Measurements from ENCODE around the gene NKIRAS2. TPM values are rescaled to one million over a fixed set of nuclear protein-coding genes. Genes with fewer than 3 reads are reported as not detected.

The NKIRAS2 gene
- total and polyA plus RNA-seq, 2 of the 13 experiments (the other 11 are each of a cell fraction or from before 2014, with no cell fraction given), result 27.9 to 42.0 TPM

Other genes with a start within 250 kb of the NKIRAS2 start
- 20.6 and 20.9 TPM in 2 replicates for gene JUP, start 233.4 kb upstream of the NKIRAS2 start, total RNA-seq (2016; rRNA removed; fragmentation: Illumina TruSeq; extraction: Trizol)
- 12.1 and 21.4 TPM in 2 replicates for gene JUP, start 233.4 kb upstream of the NKIRAS2 start, polyA plus RNA-seq (2011; rRNA removed)
- 13.5 and 37.1 TPM in 2 replicates for gene P3H4, start 208.1 kb upstream of the NKIRAS2 start, total RNA-seq (2016; rRNA removed; fragmentation: Illumina TruSeq; extraction: Trizol)
- 50.6 and 54.9 TPM in 2 replicates for gene P3H4, start 208.1 kb upstream of the NKIRAS2 start, polyA plus RNA-seq (2011; rRNA removed)
- gene FKBP10, start 207.1 kb upstream of the NKIRAS2 start, total RNA-seq (2016; rRNA removed; fragmentation: Illumina TruSeq; extraction: Trizol), result 46.5 and 149 TPM in 2 replicates
- gene FKBP10, start 207.1 kb upstream of the NKIRAS2 start, polyA plus RNA-seq (2011; rRNA removed), result 543 and 573 TPM in 2 replicates
- gene NT5C3B, start 183.9 kb upstream of the NKIRAS2 start, total RNA-seq (2016; rRNA removed; fragmentation: Illumina TruSeq; extraction: Trizol), result 92.1 and 104 TPM in 2 replicates
- gene NT5C3B, start 183.9 kb upstream of the NKIRAS2 start, polyA plus RNA-seq (2011; rRNA removed), result 119 and 126 TPM in 2 replicates
- gene KLHL10, start 182.3 kb upstream of the NKIRAS2 start, total RNA-seq (2016; rRNA removed; fragmentation: Illumina TruSeq; extraction: Trizol), result 0.04 TPM in 1 of 2 replicates, not detected in the other
- 0.05 and 0.08 TPM in 2 replicates for gene KLHL10, start 182.3 kb upstream of the NKIRAS2 start, polyA plus RNA-seq (2011; rRNA removed)
- 27.5 and 37.1 TPM in 2 replicates for gene KLHL11, start 154.7 kb upstream of the NKIRAS2 start, total RNA-seq (2016; rRNA removed; fragmentation: Illumina TruSeq; extraction: Trizol)
- 7.4 and 7.7 TPM in 2 replicates for gene KLHL11, start 154.7 kb upstream of the NKIRAS2 start, polyA plus RNA-seq (2011; rRNA removed)
- 218 and 277 TPM in 2 replicates for gene ACLY, start 101.1 kb upstream of the NKIRAS2 start, total RNA-seq (2016; rRNA removed; fragmentation: Illumina TruSeq; extraction: Trizol)
- 111 and 143 TPM in 2 replicates for gene ACLY, start 101.1 kb upstream of the NKIRAS2 start, polyA plus RNA-seq (2011; rRNA removed)
- 0.53 and 0.60 TPM in 2 replicates for gene ODAD4, start 89.5 kb upstream of the NKIRAS2 start, total RNA-seq (2016; rRNA removed; fragmentation: Illumina TruSeq; extraction: Trizol)
- gene ODAD4, start 89.5 kb upstream of the NKIRAS2 start, polyA plus RNA-seq (2011; rRNA removed), result 0.48 and 0.73 TPM in 2 replicates
- 161 and 170 TPM in 2 replicates for gene CNP, start 53.3 kb upstream of the NKIRAS2 start, total RNA-seq (2016; rRNA removed; fragmentation: Illumina TruSeq; extraction: Trizol)
- 97.2 and 105 TPM in 2 replicates for gene CNP, start 53.3 kb upstream of the NKIRAS2 start, polyA plus RNA-seq (2011; rRNA removed)
- 132 and 179 TPM in 2 replicates for gene DNAJC7, start 2.7 kb upstream of the NKIRAS2 start, total RNA-seq (2016; rRNA removed; fragmentation: Illumina TruSeq; extraction: Trizol)
- 47.7 and 54.7 TPM in 2 replicates for gene DNAJC7, start 2.7 kb upstream of the NKIRAS2 start, polyA plus RNA-seq (2011; rRNA removed)
- 0.83 and 1.1 TPM in 2 replicates for gene C17orf113, start 30.5 kb downstream of the NKIRAS2 start, total RNA-seq (2016; rRNA removed; fragmentation: Illumina TruSeq; extraction: Trizol)
- 0.87 and 1.4 TPM in 2 replicates for gene C17orf113, start 30.5 kb downstream of the NKIRAS2 start, polyA plus RNA-seq (2011; rRNA removed)
- 2.3 TPM in 2 replicates for gene ZNF385C, start 78.4 kb downstream of the NKIRAS2 start, total RNA-seq (2016; rRNA removed; fragmentation: Illumina TruSeq; extraction: Trizol)
- gene ZNF385C, start 78.4 kb downstream of the NKIRAS2 start, polyA plus RNA-seq (2011; rRNA removed), result 5.8 and 6.1 TPM in 2 replicates
- 3.9 and 6.7 TPM in 2 replicates for gene DHX58, start 92.6 kb downstream of the NKIRAS2 start, total RNA-seq (2016; rRNA removed; fragmentation: Illumina TruSeq; extraction: Trizol)
- 7.8 and 13.5 TPM in 2 replicates for gene DHX58, start 92.6 kb downstream of the NKIRAS2 start, polyA plus RNA-seq (2011; rRNA removed)
- gene KAT2A, start 101.3 kb downstream of the NKIRAS2 start, total RNA-seq (2016; rRNA removed; fragmentation: Illumina TruSeq; extraction: Trizol), result 20.2 and 29.1 TPM in 2 replicates
- 90.4 and 126 TPM in 2 replicates for gene KAT2A, start 101.3 kb downstream of the NKIRAS2 start, polyA plus RNA-seq (2011; rRNA removed)
- gene HSPB9, start 102.7 kb downstream of the NKIRAS2 start, total RNA-seq (2016; rRNA removed; fragmentation: Illumina TruSeq; extraction: Trizol), result 0.13 and 0.24 TPM in 2 replicates
- gene HSPB9, start 102.7 kb downstream of the NKIRAS2 start, polyA plus RNA-seq (2011; rRNA removed), result 0.05 and 0.31 TPM in 2 replicates
- 110 and 136 TPM in 2 replicates for gene RAB5C, start 134.9 kb downstream of the NKIRAS2 start, total RNA-seq (2016; rRNA removed; fragmentation: Illumina TruSeq; extraction: Trizol)
- gene RAB5C, start 134.9 kb downstream of the NKIRAS2 start, polyA plus RNA-seq (2011; rRNA removed), result 123 and 129 TPM in 2 replicates
- 0.09 TPM in 1 of 2 replicates, not detected in the other for gene KCNH4, start 161.1 kb downstream of the NKIRAS2 start, total RNA-seq (2016; rRNA removed; fragmentation: Illumina TruSeq; extraction: Trizol)
- gene KCNH4, start 161.1 kb downstream of the NKIRAS2 start, polyA plus RNA-seq (2011; rRNA removed), result 0.01 and 0.04 TPM in 2 replicates
- not detected in 2 replicates for gene HCRT, start 165.4 kb downstream of the NKIRAS2 start, total RNA-seq (2016; rRNA removed; fragmentation: Illumina TruSeq; extraction: Trizol)
- gene HCRT, start 165.4 kb downstream of the NKIRAS2 start, polyA plus RNA-seq (2011; rRNA removed), result not detected in 2 replicates
- gene GHDC, start 174.4 kb downstream of the NKIRAS2 start, total RNA-seq (2016; rRNA removed; fragmentation: Illumina TruSeq; extraction: Trizol), result 8.8 and 22.5 TPM in 2 replicates
- gene GHDC, start 174.4 kb downstream of the NKIRAS2 start, polyA plus RNA-seq (2011; rRNA removed), result 15.4 and 25.6 TPM in 2 replicates

Measured in HepG2 (cell line).